Endothelial cell (in vitro differentiated cells): ENCODE results near the gene DBI. TPM values are rescaled to one million over a fixed set of nuclear protein-coding genes. Genes with fewer than 3 reads are reported as not detected.

Source experiments
- DNase-seq: peaks from one replicate; pipeline ENCODE4 v3.0.0; 2021; ENCODE audit warnings: low spot score
- H3K27ac Mint-ChIP-seq: one replicate; pipeline ENCODE4 v1.8.0; 2021; ENCODE audit warnings: mixed read lengths, inconsistent platforms; ENCODE audit not compliant: unreplicated experiment
- H3K27me3 Mint-ChIP-seq: one replicate; pipeline ENCODE4 v1.8.0; 2021; ENCODE audit warnings: mild to moderate bottlenecking, moderate library complexity, mixed read lengths, inconsistent platforms; ENCODE audit not compliant: unreplicated experiment
- H3K36me3 Mint-ChIP-seq: one replicate; pipeline ENCODE4 v1.8.0; 2021; ENCODE audit warnings: mild to moderate bottlenecking, low read depth, mixed read lengths, inconsistent platforms; ENCODE audit not compliant: unreplicated experiment
- H3K4me1 Mint-ChIP-seq: one replicate; pipeline ENCODE4 v1.8.0; 2021; ENCODE audit warnings: mild to moderate bottlenecking, mixed read lengths, inconsistent platforms; ENCODE audit not compliant: unreplicated experiment
- H3K4me3 Mint-ChIP-seq: one replicate; pipeline ENCODE4 v1.8.0; 2021; ENCODE audit warnings: mild to moderate bottlenecking, mixed read lengths, inconsistent platforms; ENCODE audit not compliant: unreplicated experiment
- H3K9me3 Mint-ChIP-seq: one replicate; pipeline ENCODE4 v1.8.0; 2021; ENCODE audit warnings: mixed read lengths, inconsistent platforms; ENCODE audit not compliant: unreplicated experiment
- total RNA-seq: library from RNA; stranded (reverse); fragmentation: NEBNext Ultra II Directional; extraction: Animal tissue kit (Norgen Biotek cat#: 25700); gene quantifications from one replicate; pipeline ENCODE4 v1.2.1, GENCODE V29; 2021; ENCODE audit not compliant: unreplicated experiment
- TF ChIP-seq, protein P1 (sequence below): fragments of 200-600 bp; sonication (generic); IDR thresholded peaks from one replicate; pipeline ENCODE4 v1.5.0; 2021; ENCODE audit warnings: antibody characterized with exemption; ENCODE audit not compliant: unreplicated experiment

The DBI gene
- total RNA-seq, 1 donor from 2014 or later: 180 TPM

- Mint-ChIP-seq H3K27ac (no peak overlapping the region), H3K4me3 (no peak overlapping the region), H3K36me3 (no peaks in the 10 kb centered on the region), H3K9me3 (no peaks in the 10 kb centered on the region), H3K4me1 (peaks cover 3% of the 10 kb centered on the region), H3K27me3 (no peaks in the 10 kb centered on the region)
- no peak for DNase-seq
- TF ChIP-seq, protein P1, sequence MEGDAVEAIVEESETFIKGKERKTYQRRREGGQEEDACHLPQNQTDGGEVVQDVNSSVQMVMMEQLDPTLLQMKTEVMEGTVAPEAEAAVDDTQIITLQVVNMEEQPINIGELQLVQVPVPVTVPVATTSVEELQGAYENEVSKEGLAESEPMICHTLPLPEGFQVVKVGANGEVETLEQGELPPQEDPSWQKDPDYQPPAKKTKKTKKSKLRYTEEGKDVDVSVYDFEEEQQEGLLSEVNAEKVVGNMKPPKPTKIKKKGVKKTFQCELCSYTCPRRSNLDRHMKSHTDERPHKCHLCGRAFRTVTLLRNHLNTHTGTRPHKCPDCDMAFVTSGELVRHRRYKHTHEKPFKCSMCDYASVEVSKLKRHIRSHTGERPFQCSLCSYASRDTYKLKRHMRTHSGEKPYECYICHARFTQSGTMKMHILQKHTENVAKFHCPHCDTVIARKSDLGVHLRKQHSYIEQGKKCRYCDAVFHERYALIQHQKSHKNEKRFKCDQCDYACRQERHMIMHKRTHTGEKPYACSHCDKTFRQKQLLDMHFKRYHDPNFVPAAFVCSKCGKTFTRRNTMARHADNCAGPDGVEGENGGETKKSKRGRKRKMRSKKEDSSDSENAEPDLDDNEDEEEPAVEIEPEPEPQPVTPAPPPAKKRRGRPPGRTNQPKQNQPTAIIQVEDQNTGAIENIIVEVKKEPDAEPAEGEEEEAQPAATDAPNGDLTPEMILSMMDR: no peak
These were observed 25.1 kb upstream of the DBI start for GRCh38 chr2:119341684-119342083.

- no peak for DNase-seq
- no peaks in the 10 kb centered on the region for H3K36me3 Mint-ChIP-seq
- no peaks in the 10 kb centered on the region for H3K4me1 Mint-ChIP-seq
- no peak overlapping the region for H3K4me3 Mint-ChIP-seq
- no peak overlapping the region for H3K27ac Mint-ChIP-seq
- no peaks in the 10 kb centered on the region for H3K27me3 Mint-ChIP-seq
- no peaks in the 10 kb centered on the region for H3K9me3 Mint-ChIP-seq
- TF ChIP-seq, protein P1: no peak
These were observed 17.5 kb upstream of the DBI start for GRCh38 chr2:119349289-119349688.

DNA sequence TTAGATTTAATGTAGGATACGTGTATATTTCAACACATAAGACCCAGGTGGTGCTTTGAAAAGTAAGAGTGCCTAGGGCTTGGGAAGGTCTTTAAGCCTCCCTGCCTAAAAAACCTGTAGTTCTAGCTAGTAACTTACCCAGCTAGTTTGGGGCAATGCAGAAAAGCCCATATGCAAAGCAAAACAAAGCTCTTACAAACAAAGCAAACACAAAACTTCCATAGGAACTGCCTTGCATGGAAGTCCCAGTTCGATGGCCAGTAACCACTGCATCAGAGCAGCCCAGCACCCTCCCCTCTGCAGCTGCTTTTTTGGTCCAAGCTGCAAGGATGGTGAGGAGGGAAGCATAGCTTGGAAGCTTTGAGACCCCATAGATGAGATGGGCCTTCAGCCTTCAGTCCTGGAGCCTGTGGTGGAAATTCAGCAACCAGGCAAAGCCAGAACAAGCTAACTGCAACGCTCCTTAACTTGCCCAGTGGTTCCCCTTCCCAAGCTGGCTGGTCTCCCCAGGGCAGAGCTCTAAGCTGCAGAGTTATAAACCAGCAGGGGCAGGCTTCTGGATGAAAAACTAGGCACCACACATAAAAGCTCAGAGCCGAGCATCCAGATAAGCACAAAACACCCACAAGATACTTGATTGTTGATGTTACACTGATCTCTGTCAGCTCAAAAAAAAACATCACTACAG, 16.3 kb upstream of the DBI start:
- Mint-ChIP-seq H3K4me3 (no peak overlapping the region), H3K9me3 (no peaks in the 10 kb centered on the region), H3K4me1 (no peaks in the 10 kb centered on the region), H3K27ac (no peak overlapping the region), H3K36me3 (no peaks in the 10 kb centered on the region), H3K27me3 (no peaks in the 10 kb centered on the region)
- DNase-seq: no peak
- TF ChIP-seq, protein P1: no peak

- peaks cover 11% of the 10 kb centered on the region for H3K4me1 Mint-ChIP-seq
- no peak for DNase-seq
- H3K9me3 Mint-ChIP-seq: no peaks in the 10 kb centered on the region
- H3K27me3 Mint-ChIP-seq: no peaks in the 10 kb centered on the region
- H3K27ac Mint-ChIP-seq: no peak overlapping the region
- no peak overlapping the region for H3K4me3 Mint-ChIP-seq
- TF ChIP-seq, protein P1: no peak
- H3K36me3 Mint-ChIP-seq: no peaks in the 10 kb centered on the region
These were observed 14.4 kb upstream of the DBI start for GRCh38 chr2:119352357-119352756.

GRCh38 chr2:119354860-119355259, 11.9 kb upstream of the DBI start:
- H3K36me3 Mint-ChIP-seq: no peaks in the 10 kb centered on the region
- H3K4me3 Mint-ChIP-seq: no peak overlapping the region
- no peaks in the 10 kb centered on the region for H3K27me3 Mint-ChIP-seq
- TF ChIP-seq, protein P1: no peak
- H3K27ac Mint-ChIP-seq: no peak overlapping the region
- DNase-seq: no peak
- H3K4me1 Mint-ChIP-seq: peaks cover 15% of the 10 kb centered on the region
- no peaks in the 10 kb centered on the region for H3K9me3 Mint-ChIP-seq
